GM19463 (cell line): ENCODE measurements around the gene KCNIP3.

Source experiments
- ATAC-seq: cut with Tn5 transposase; IDR thresholded peaks from one replicate; pipeline ENCODE4 v1.9.1; 2021; ENCODE audit warnings: mild to moderate bottlenecking, moderate library complexity; ENCODE audit not compliant: unreplicated experiment

KCNIP3 gene

DNA sequence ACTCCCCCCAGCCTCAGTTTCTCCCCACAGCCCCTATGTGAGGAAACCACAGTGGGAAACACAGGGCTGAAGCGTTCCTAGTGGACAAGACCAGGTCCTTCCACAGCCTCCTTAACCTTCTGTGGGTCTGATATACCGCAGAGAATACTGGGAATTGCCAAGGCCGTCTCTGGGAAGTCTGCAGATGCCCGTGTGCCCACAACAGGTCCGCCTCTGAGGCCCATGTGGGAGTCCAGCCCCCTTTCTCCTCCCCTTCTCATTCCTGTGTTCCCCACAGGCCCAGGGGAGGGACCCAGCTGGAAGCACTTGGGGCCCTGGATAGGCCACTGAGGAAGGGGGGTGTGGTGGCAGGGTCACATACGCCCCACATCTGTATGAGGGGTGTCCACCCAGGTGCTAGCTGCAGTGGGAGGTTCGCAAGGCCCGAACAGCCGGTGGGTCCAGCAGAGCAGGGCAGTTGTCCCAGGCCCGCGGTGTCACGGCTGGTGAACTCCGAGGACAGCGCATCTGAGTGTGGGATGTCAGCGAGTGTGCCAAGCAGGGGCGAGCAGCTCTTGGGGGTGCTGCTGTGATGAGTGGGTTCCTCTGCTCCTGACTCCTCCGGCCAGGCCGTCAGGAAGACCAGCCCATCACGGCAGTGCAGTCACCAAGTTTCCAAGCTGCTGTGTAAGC, 2.4 kb upstream of the KCNIP3 start:
- ATAC-seq = no peak

DNA sequence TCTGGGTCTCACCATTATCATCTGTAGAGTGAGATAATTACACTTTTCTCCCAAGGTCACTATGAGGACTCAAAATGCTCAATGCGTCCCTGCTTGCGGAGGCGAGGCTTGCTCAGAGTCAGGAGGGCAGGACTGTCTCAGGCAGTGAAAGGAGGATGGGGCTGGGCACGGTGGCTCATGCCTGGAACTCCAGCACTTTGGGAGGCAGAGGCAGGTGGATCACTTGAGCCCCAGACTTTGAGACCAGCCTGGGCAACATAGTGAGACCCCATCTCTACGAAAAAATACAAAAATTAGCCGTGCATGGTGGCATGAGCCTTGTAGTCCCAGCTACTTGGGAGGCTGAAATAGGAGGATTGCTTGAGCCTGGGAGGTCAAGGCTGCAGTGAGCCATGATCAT, 1.8 kb upstream of the KCNIP3 start:
- no peak for ATAC-seq

GRCh38 chr2:95296011-95296410, 1.1 kb upstream of the KCNIP3 start:
- no peak for ATAC-seq

DNA sequence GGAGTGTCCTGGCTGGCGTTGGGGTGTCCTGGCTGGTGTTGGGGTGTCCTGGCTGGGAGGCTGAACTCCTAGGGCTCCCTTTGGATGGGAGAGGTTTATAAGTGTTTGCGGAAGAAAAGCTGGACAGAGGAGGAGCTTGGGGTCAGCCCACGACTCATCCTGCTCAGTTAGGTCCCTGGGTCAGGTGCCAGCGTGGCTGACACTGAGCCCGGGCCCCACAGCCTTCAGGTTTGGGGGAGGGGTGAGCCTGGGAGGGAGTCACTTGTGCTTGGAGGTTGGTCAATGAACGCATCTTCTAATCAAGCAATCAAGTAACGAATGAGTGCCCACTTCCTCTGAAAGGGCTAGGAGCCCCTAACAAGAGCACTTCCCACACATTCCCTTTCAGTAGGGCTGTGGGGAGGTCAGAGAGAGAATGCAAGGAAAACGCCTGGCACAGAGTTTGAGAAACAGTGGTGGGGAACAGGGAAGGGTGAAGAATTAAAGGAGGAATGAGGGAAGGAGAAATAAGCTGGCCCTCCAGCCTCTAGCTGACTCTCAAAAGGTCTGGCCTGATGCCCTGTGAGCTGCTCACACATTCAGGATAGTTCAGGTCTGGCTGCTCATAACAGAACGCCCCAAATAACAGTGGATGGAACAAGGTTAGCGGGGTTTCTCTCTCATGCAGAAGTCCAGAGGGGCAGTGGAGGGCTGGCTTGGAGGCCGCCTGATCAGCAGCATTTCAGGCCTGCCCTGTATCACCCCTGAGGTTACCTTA, 670 bp downstream of the KCNIP3 start:
- ATAC-seq = no peak

GRCh38 chr2:95298486-95299111, 1.5 kb downstream of the KCNIP3 start:
- ATAC-seq = no peak

GRCh38 chr2:95299961-95300360, 2.8 kb downstream of the KCNIP3 start:
- ATAC-seq = no peak

DNA sequence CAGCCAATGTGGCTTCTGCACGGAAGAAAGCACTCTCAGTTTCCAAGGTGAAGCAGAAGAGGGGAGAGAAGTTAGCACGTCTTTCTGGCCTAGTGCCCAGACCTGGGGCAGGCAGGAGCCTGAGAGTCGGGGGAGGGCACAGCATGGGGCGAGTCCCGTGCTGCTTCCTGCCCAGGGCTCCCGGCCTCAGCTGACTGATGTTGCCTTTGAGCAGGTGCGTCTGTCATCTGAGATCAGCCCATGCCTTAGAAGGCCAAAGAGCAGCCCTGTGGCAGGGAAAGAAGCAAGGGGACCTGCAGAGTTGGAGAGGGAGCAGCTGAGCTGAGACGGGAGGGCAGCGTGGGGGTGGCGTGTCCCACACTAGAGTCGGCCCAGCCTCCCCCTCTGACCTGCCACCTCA, 3.3 kb downstream of the KCNIP3 start:
- ATAC-seq = no peak

DNA sequence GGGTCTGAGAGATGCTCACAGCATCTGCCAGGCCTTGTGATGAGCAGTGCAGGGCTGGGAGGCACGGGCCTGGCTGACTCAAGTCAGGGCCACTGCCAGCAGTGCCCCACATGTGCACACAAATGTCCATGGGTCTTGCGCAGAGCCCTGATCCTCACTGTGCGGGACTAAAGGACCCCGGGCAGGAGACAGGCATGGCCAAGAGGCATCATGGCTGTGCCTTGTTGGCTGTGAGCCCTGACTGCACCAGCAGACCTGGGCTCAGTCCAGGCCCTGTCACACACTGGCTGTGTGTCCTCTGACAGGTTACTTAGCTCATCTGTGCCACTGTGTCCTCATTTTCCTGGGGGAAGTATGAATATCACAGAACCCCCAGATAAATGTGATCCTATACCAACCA, 4.0 kb downstream of the KCNIP3 start:
- ATAC-seq = no peak

DNA sequence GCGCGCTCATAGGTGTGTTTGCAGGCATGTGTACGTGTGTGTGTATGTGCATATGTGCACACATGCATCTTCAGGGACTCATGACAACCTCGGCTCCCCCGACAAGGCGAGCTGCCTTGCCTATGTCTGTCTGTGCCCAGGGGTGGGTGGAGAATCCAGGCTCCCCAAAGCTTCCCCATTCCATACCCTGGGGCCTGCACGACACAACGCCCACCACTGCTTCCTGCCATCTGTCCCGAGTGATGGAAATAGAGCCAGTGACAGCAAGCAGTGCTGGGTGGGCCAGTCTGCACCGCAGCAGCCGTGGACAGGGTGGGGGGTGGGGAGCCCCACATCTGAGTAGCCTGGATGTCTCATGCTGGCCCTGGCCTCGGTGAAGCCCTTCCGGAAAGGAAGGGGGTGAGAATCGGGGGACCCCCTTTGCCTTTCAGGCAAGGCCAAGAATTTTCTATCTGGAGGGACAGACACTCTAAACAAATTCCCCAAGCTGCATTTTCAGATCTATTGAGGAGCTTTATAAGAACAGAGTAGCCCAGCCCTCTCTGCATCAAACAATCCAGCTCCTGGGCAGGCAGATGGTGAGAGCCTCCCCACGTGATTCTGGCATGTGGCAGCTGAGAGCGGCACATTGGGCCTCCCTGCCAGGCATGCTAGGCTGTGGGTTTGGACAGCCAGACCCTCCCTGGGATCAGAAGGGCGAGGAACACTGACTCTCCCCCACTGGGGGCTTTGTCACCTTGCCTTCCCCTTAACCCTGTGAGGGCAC, 4.9 kb downstream of the KCNIP3 start:
- no peak for ATAC-seq

DNA sequence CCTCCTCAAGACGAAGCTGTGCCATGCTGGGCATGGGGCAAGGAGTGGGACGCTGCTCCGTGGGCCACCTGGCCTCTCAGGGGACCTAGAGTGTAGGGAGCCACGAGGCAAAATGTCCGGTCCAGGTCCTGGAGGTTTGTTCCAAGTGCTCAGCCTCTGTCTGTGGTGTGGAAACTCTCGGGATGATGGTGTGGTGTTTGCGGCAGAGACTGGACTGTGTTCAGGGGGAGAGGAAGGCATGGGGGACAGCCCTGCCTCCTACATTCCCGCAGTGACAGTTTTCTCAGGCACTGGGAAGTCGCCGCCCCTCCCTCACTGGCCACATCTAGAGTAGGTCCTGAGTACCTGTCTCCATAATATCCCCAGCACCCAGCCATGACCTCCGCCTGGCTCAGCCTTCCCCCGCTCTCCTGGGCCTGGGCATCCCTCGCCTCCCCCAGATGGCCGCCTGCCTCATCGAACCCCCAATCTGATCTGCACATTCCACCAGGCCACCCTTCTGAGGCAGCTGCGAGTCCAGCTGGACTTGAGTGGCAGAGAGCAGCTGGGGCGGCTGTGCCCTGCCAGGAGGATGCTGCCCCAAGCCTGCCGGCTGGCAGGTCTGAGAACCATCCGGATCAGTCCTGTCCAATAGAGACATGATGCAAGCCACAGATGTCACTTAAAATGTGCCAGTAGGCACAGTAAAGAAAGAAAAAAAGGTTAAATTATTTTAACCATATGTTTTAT, 6.2 kb downstream of the KCNIP3 start:
- no peak for ATAC-seq

- ATAC-seq = no peak
Observed at GRCh38 chr2:95305380-95306061, 8.4 kb downstream of the KCNIP3 start.

DNA sequence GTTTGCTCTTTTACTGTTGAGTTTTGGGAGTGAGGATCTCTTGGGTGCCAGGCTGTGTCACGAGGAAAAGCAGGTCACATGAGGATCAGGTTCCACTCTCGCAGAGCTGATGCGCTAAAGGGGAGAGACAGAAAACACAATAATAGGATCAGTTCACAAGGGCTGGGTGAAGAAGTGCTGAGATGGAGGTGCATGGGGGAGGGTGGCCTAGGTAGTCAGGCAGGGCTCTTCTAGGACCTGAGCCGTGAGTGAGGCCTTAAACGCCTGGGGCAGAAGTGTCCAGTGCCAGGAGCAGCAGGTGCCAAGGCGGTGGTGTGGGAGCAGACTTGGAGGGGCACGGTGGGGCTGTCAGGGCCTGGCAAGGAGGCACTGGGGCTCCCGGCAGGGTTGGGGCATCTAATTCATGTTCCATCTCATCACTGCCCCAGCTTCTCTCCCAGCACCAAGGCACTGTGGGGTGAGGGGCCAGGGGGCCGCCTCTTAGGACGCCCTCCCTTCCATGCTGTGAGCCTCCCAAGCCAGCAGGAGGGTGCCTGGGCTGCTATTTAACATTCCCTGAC, 9.3 kb downstream of the KCNIP3 start:
- no peak for ATAC-seq

GRCh38 chr2:95307036-95307435, 9.9 kb downstream of the KCNIP3 start:
- ATAC-seq = no peak

DNA sequence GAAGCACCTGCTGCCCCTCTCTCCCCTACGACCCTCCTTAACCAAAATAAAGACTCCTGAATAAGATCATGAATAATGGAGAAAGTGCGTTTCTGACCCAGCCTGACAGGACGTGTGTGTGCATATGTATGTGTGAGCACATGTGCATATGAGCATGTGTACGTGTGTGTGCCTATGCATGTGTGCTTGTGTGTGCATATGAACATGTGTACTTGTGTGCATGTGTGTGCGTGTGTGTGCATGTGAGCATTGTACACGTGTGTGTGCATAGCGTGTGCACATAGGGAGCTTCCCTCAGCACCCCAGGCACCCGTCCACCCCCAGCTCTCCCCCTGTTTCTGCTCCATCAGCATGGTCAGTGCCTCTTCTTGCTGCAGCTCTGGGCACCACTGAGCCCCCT, 10.7 kb downstream of the KCNIP3 start:
- ATAC-seq = no peak

- ATAC-seq = no peak
Observed at GRCh38 chr2:95308426-95308990, 11.4 kb downstream of the KCNIP3 start.

DNA sequence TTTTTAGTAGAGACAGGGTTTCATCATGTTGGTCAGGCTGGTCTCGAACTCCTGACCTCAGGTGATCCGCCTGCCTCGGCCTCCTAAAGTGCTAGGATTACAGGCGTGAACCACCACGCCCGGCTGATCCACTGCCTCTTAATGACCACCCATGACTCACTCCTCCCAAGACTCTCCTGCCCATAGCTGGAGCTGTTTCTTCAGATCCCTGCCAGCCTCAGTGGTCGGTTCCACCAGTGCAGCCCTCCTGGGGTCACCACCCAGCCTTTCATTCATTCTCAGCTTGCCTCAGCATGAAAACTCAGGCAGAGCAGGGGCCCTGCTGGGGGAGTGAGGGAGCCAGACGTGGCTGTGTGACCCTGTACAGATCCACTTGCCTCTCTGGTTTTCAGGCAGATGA, 12.5 kb downstream of the KCNIP3 start:
- no peak for ATAC-seq

- no peak for ATAC-seq
Observed at GRCh38 chr2:95310216-95310615, 13.1 kb downstream of the KCNIP3 start.

GRCh38 chr2:95310651-95311050, 13.5 kb downstream of the KCNIP3 start:
- ATAC-seq = no peak

GRCh38 chr2:95311815-95312542, 14.8 kb downstream of the KCNIP3 start:
- ATAC-seq = no peak
